Left renal cortex interstitium (tissue), 4 donors: ENCODE results near the gene ANKZF1. TPM values are rescaled to one million over a fixed set of nuclear protein-coding genes. Genes with fewer than 3 reads are reported as not detected.

ENCODE experiments used
- DNase-seq, 4 donors: peaks; one replicate each; pipeline ENCODE4 v3.0.0-alpha.2; 2013; ENCODE audit warnings: low read depth in 4 of 4, low spot score in 2 of 4, missing footprints in 1 of 4
- polyA plus RNA-seq, 4 donors: library from polyadenylated mRNA; unstranded; fragments of 120-200 nt; gene quantifications; one replicate each; pipeline ENCODE4 v1.2.1, GENCODE V29; 2013; ENCODE audit not compliant: insufficient read length in 4 of 4

Gene ANKZF1
- polyA plus RNA-seq, 4 donors, result 36.0 to 86.5 (median 60.2) TPM

GRCh38 chr2:219207884-219208740, 21.5 kb upstream of the ANKZF1 start:
- DNase-seq, result no peak

GRCh38 chr2:219209236-219210195, 20.1 kb upstream of the ANKZF1 start:
- no peak for DNase-seq

DNA sequence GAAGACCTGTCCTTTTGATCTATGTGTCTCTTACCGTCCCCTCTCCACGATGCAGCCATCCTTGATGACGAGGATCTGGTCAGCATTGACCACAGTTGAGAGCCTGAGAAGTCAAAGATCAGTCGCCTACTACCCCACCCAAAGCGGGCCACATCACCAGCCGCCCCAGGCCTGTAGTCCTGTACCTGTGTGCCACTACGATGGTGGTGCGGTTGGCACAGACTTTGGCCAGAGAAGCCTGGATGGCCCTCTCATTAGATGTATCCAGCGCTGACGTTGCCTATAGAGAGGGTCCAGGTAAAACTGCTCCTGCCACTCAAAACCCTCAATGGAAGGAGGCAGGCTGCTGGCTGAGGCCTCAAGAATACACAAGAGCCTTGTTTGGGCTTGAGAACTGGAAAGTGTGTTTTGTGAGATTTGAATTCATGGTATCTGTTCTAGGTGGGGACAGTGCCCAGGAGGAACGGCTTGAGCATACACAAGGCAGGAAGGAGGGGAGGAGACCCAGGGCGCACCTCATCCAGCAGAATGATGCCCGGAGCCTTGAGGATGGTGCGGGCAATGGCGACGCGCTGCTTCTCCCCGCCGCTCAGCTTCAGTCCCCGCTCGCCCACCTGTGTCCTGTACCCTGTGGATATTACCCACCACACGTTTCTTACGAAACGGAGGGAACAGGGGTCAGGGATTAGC, 19.3 kb upstream of the ANKZF1 start:
- DNase-seq, result no peak

DNA sequence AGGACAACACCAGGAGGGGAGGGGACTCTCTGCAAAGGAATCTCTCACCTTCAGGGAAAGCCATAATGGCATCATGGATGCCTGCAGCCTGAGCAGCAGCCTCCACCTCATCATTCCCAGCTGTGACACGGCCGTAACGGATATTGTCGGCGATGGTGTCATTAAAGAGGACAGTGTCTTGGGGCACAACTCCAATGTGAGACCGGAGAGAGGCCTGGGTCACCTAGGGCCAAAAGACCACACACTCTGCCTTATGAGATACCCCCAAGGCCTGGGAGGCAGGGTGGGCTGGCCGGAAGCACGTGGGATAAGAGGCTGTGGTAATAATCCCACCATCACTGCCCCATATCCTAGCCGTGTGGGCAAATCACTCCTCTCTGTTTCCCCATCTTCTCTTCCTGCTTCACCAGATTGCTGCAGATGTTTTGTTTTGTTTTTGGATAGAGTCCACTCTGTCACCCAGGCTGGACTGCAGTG, 18.7 kb upstream of the ANKZF1 start:
- no peak for DNase-seq

GRCh38 chr2:219213026-219213415, 16.6 kb upstream of the ANKZF1 start:
- no peak for DNase-seq

GRCh38 chr2:219213486-219214071, 16.0 kb upstream of the ANKZF1 start:
- no peak for DNase-seq

DNA sequence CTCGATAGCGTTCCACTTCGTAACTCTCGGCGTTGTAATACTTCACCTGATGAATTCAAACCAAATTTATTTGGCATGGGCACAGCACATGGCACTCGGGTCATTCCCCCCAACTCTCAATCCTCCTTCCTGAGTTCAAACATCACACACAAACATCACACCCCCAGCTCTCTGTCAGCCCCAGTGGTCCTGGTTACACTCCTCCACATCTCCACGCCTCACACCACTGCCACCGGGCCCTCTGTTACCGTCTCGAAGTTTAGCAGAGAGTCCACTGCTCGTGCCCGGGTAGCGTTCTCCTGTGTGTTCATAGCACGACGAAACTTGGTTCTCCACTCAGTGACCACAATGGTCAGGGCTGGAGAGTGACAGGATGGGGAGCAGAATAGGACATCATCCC, 15.5 kb upstream of the ANKZF1 start:
- DNase-seq, result no peak

GRCh38 chr2:219214786-219215185, 14.8 kb upstream of the ANKZF1 start:
- no peak for DNase-seq

GRCh38 chr2:219215871-219216534, 13.6 kb upstream of the ANKZF1 start:
- no peak for DNase-seq

- no peak for DNase-seq
Measured at GRCh38 chr2:219216535-219216915, 13.1 kb upstream of the ANKZF1 start.

- peak in 1 of 4 donors; percentile 59 for DNase-seq
Measured at GRCh38 chr2:219218217-219218731, 11.3 kb upstream of the ANKZF1 start.

DNA sequence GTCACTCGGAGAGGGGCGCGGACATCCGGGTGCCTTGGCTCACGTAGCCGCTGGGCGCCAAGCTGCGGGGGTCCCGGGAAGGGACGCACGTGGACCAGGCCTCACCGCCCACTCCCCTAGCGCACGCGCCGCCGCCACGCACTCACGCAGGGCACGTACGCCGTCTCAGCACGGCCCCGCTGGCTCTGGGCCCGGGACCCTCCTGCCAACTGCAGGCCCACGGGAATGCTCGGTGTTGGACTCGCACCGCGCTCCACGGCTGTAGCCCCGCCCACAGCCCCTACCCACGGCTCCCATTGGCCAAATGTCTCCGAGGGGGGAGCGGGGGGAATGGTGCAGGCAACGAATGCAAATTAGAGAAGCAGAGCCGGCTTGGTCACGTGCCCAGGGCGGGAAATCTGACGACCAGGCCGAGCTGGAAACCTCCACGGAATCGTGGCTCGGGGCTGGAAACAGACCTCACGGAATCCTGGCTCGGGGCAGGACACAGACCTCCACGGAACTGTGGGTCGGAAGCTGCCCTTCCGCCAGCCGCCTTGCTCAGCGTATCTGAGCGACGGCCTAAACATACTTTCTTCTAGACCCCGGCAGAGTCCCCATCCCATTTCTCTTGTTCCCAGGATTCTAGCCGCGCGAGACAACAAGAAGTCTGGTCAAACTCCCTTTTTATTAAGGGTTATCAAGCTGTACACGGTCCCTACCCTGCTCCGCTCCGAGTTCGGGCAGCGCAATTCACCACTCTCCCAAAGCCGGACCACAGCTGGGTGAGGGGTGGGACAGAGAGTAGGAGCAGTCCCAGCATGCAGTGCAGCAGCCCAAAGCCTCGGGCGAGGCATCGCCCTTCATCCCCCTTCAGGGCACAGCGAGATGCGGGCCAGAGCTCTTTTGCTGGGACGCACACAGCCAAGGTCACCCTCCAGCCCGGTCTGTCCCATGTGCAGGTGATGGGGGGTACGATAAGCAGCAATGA, 10.6 kb upstream of the ANKZF1 start, which contains the start of gene ABCB6:
TSS of gene ABCB6 (minus strand) at position 227 of the 970 bp plus-strand sequence. CDS start 285 bp downstream, outside the sequence.
- peak in 3 of 4 donors; percentile 75 to 93 (median 85) for DNase-seq

- no peak for DNase-seq
Measured at GRCh38 chr2:219219784-219220532, 9.6 kb upstream of the ANKZF1 start.

- DNase-seq, result no peak
Measured at GRCh38 chr2:219220652-219221402, 8.8 kb upstream of the ANKZF1 start.

DNA sequence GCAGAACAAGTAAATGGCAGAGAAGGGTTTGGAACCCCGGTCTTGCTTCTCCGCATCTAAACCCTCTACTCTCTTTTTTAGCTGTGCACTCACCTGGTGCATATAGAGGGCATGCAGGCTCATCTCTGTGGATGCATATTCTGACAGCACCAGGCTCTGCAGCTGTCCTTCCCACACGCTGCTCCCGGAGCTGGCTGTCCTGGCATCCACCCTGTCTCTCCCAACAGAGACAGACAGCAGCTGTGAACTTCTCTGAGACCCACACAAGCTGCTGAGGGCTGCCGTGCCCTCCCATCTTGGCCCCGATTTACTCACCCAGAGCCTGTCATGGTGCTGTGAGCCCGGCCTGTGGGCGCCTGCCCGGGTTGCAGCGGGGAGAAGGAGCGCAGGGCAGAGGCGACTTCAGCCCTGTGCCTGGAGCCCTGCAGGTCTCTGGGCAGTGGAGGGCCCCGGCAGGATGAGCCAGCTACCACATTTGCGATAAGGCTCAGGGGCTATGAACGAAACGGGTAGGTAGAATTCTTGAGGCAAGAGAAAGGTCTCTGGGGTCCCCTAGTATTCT, 7.6 kb upstream of the ANKZF1 start:
- no peak for DNase-seq

GRCh38 chr2:219223831-219224610, 5.6 kb upstream of the ANKZF1 start:
- no peak for DNase-seq
